HCT116 (cell line): ENCODE results near the gene UBR3. TPM values are rescaled to one million over a fixed set of nuclear protein-coding genes. Genes with fewer than 3 reads are reported as not detected.
"Not testable (repeated sequence)": the region's sequence is repeated elsewhere in the genome, so short reads cannot be mapped to it uniquely, and the experiment has no call there.

Source experiments
- ATAC-seq: fragments of 200-7000 bp; cut with Tn5 transposase; 2 replicates; pipeline ENCODE4 v1.9.1; 2020; ENCODE audit warnings: mild to moderate bottlenecking, moderate library complexity
- BruUV-seq: library from RNA; stranded (reverse); fragments of 400-500 nt; replicated peaks from 2 replicates; lab custom pipeline; 2021; lab: Mats Ljungman, UMichigan
- CTCF ChIA-PET: fragments of 300-600 bp; sonication (Branson Sonifier 250); formaldehyde crosslinking; loops from one replicate; lab custom pipeline; 2021; ENCODE audit warnings: antibody characterized with exemption; lab: Charles Lee
- POLR2A ChIA-PET: fragments of 300-600, 350-600 bp; sonication (Branson Sonifier 250); formaldehyde crosslinking; loops from one replicate; lab custom pipeline; 2021; ENCODE audit warnings: antibody characterized with exemption; lab: Charles Lee
- RAD21 ChIA-PET, 2 experiments: fragments of 300-600 bp; sonication (Branson Sonifier 250); formaldehyde crosslinking; loops; one replicate each; lab custom pipeline; 2023; ENCODE audit warnings: low total read pairs in 2 of 2; ENCODE audit not compliant: uncharacterized antibody in 2 of 2, unreplicated experiment in 2 of 2, low non-redundant PET in 1 of 2; lab: Charles Lee
- DNase-seq: peaks from one replicate; pipeline ENCODE4 v3.0.0-alpha.2; 2010; ENCODE audit warnings: low read depth, low spot score
- H2AFZ ChIP-seq: fragments of 200-600 bp; shearing (Covaris generic), sonication (generic); 2 replicates; pipeline ENCODE4 v1.6.1; 2017; ENCODE audit warnings: low read depth, mixed run types, mixed read lengths, antibody characterized with exemption, low read length; ENCODE audit not compliant: poor library complexity, severe bottlenecking
- H3K27ac ChIP-seq: 2 replicates; pipeline ENCODE4 v1.5.1; 2012; ENCODE audit warnings: low read depth, low read length
- H3K27me3 ChIP-seq: fragments of 200-600 bp; sonication (generic); 2 replicates; pipeline ENCODE4 v1.6.1; 2016; ENCODE audit warnings: mixed run types, low read length, mixed read lengths; ENCODE audit not compliant: insufficient read depth
- H3K36me3 ChIP-seq, 2 experiments: fragments of 200-500 bp in 1 of 2; fragments of 200-600 bp in 1 of 2; sonication (Bioruptor generic) in 1 of 2; sonication (generic) in 1 of 2; 2 replicates each; pipeline versions ENCODE4 v1.5.1 to v1.6.1; 2014 to 2016; ENCODE audit warnings: low read length in 2 of 2, inconsistent platforms in 1 of 2, mixed read lengths in 1 of 2, mixed run types in 1 of 2; ENCODE audit not compliant: insufficient read depth in 2 of 2, control insufficient read depth in 1 of 2
- H3K4me1 ChIP-seq, 2 experiments: fragments of 200-600 bp in 1 of 2; sonication (generic) in 1 of 2; 2 replicates each; pipeline versions ENCODE4 v1.5.1 to v1.6.1; 2012 to 2017; ENCODE audit warnings: low read length in 2 of 2, inconsistent platforms in 1 of 2, mild to moderate bottlenecking in 1 of 2, mixed read lengths in 1 of 2, mixed run types in 1 of 2, moderate library complexity in 1 of 2; ENCODE audit not compliant: insufficient read depth in 2 of 2, control insufficient read depth in 1 of 2
- H3K4me2 ChIP-seq: fragments of 200-600 bp; sonication (generic); 2 replicates; pipeline ENCODE4 v1.6.1; 2017; ENCODE audit warnings: mixed run types, low read length, mixed read lengths
- H3K4me3 ChIP-seq, 2 experiments: fragments of 200-600 bp in 1 of 2; sonication (generic) in 1 of 2; replicated peaks in 1 of 2; 2 replicates each; pipeline ENCODE4 v1.5.1; 2011 to 2016; ENCODE audit warnings: low read length in 2 of 2, control low read depth in 1 of 2, low read depth in 1 of 2, mild to moderate bottlenecking in 1 of 2, mixed read lengths in 1 of 2, mixed run types in 1 of 2
- H3K79me2 ChIP-seq: fragments of 200-600 bp; sonication (generic); 2 replicates; pipeline ENCODE4 v1.6.1; 2017; ENCODE audit warnings: mild to moderate bottlenecking, mixed run types, low read length, moderate library complexity, mixed read lengths; ENCODE audit not compliant: insufficient read depth
- H3K9ac ChIP-seq: fragments of 200-600 bp; sonication (generic); 2 replicates; pipeline ENCODE4 v1.6.1; 2016; ENCODE audit warnings: low read length, mixed read lengths
- H3K9me2 ChIP-seq: fragments of 200-600 bp; sonication (generic), shearing (Covaris generic); 2 replicates; pipeline ENCODE4 v1.6.1; 2017; ENCODE audit warnings: mixed run types, mild to moderate bottlenecking, moderate library complexity; ENCODE audit not compliant: insufficient read depth
- H3K9me3 ChIP-seq, 2 experiments: fragments of 200-500 bp in 1 of 2; fragments of 200-600 bp in 1 of 2; sonication (Bioruptor generic) in 1 of 2; sonication (generic) in 1 of 2; 2 replicates each; pipeline ENCODE4 v1.6.1; 2014 to 2017; ENCODE audit warnings: low read length in 2 of 2, mixed read lengths in 2 of 2, inconsistent platforms in 1 of 2, low read depth in 1 of 2, mild to moderate bottlenecking in 1 of 2, mixed run types in 1 of 2, moderate library complexity in 1 of 2; ENCODE audit not compliant: control insufficient read depth in 1 of 2, insufficient read depth in 1 of 2
- H4K20me1 ChIP-seq: fragments of 200-600 bp; sonication (generic), shearing (Covaris generic); 2 replicates; pipeline ENCODE4 v1.6.1; 2017; ENCODE audit warnings: mixed run types, mild to moderate bottlenecking, moderate library complexity; ENCODE audit not compliant: insufficient read depth
- ATF3 ChIP-seq: IDR thresholded peaks from 2 replicates; pipeline ENCODE4 v1.6.1; 2012
- CBX3 ChIP-seq: IDR thresholded peaks from 2 replicates; pipeline ENCODE4 v1.6.1; 2012; ENCODE audit warnings: low read depth
- EZH2 ChIP-seq: fragments of 200-600 bp; sonication (generic); IDR thresholded peaks from 2 replicates; pipeline ENCODE4 v1.6.1; 2017; ENCODE audit warnings: antibody characterized with exemption, mixed run types
- FOSL1 ChIP-seq: IDR thresholded peaks from 2 replicates; pipeline ENCODE4 v1.6.1; 2012; ENCODE audit warnings: low read depth
- JUND ChIP-seq: IDR thresholded peaks from 2 replicates; pipeline ENCODE4 v1.6.1; 2012
- RAD21 ChIP-seq: IDR thresholded peaks from 2 replicates; pipeline ENCODE4 v1.6.1; 2012; ENCODE audit warnings: low read depth, mild to moderate bottlenecking
- SIN3A ChIP-seq: IDR thresholded peaks from 2 replicates; pipeline ENCODE4 v1.6.1; 2012; ENCODE audit warnings: low read depth
- SP1 ChIP-seq: IDR thresholded peaks from 2 replicates; pipeline ENCODE4 v1.6.1; 2012; ENCODE audit warnings: low read depth
- SRF ChIP-seq: IDR thresholded peaks from 2 replicates; pipeline ENCODE4 v1.6.1; 2012; ENCODE audit warnings: low read depth
- ZNF274 ChIP-seq: fragments of 200-500 bp; sonication (Bioruptor generic); IDR thresholded peaks from 2 replicates; pipeline ENCODE4 v1.6.1; 2014; ENCODE audit warnings: mild to moderate bottlenecking, low read depth, low read length, inconsistent platforms
- intact Hi-C: fragments of 100-400 bp; cut with micrococcal nuclease; formaldehyde crosslinking; loops from 2 replicates; pipeline ENCODE4 v1.10.0; 2022
- total RNA-seq: library from RNA; stranded (reverse); gene quantifications from one replicate; pipeline ENCODE4 v1.2.1, GENCODE V29; 2021; ENCODE audit not compliant: unreplicated experiment
- TF ChIP-seq, protein P1 (sequence below): IDR thresholded peaks from 2 replicates; pipeline ENCODE4 v1.6.1; 2012

The UBR3 gene
- total RNA-seq, 1 experiment from 2014 or later: 29.5 TPM

DNA sequence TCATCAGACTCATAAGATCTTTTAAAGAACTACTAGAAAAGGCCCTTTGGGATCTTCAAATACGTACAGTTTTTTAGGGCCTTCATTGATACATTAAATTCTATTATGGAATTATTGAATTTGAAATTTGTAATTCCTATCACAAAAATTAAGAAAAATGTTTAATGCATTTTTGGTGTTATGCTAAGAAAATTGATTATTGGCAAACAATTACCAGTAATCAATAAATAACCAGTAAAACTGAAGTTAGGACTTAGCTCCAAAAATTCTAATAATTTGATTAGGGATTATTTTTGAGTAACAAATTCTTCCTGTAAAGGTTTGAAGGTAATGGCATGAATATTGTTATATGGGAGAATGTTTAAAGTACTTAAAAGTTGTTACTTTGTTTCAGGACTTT lies 119.3 kb downstream of the UBR3 start:
- TF ChIP-seq SIN3A: no peak
- TF ChIP-seq EZH2: no peak
- no peak for TF ChIP-seq SP1
- H3K36me3 ChIP-seq: 0 out of 4 replicates have a peak, but pooled peaks cover 0 to 2% of the 10 kb centered on the region in 2 experiments
- no peak overlapping the region for H3K9ac ChIP-seq
- no peaks in the 10 kb centered on the region for H4K20me1 ChIP-seq
- ChIA-PET POLR2A (no interaction called here), RAD21 (no interaction called here), CTCF (no interaction called here)
- no peak overlapping the region for H2AFZ ChIP-seq
- H3K27ac ChIP-seq: no peak overlapping the region
- H3K4me2 ChIP-seq: no peak overlapping the region
- no peaks in the 10 kb centered on the region for H3K79me2 ChIP-seq
- no peak overlapping the region for H3K4me3 ChIP-seq
- H3K4me1 ChIP-seq: no peaks in the 10 kb centered on the region
- ATAC-seq (no peak), DNase-seq (no peak)
- no peaks in the 10 kb centered on the region for H3K9me3 ChIP-seq
- intact Hi-C loops: no loop called here
- H3K27me3 ChIP-seq: no peaks in the 10 kb centered on the region
- BruUV-seq: no TSS peak
- H3K9me2 ChIP-seq: no peaks in the 10 kb centered on the region

DNA sequence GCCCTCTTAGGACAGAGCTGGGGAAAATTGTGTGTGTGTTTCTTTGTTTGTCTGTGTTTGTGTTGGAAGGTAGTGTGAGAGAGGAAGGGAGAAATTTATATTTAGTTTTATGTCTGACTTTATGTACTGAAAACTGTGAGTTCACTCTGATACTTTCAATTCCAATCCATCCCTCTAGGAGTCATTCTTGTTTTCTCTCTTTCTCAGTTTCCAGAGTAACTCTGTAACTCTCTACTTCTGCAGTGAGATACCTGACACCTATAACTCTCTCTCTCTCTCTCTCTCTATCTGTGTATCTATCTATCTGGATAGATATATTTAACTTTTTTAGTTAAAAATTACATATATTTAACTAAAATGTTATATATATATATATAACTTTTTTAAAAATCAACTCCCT lies 128.7 kb downstream of the UBR3 start:
- H3K9ac ChIP-seq: no peak overlapping the region
- no peaks in the 10 kb centered on the region for H4K20me1 ChIP-seq
- POLR2A ChIA-PET: no interaction called here
- no peak for ATAC-seq
- TF ChIP-seq CBX3 (no peak), JUND (no peak), EZH2 (no peak), RAD21 (no peak), SRF (no peak), FOSL1 (no peak), SIN3A (no peak), ATF3 (no peak), SP1 (no peak), ZNF274 (no peak)
- TF ChIP-seq, protein P1, sequence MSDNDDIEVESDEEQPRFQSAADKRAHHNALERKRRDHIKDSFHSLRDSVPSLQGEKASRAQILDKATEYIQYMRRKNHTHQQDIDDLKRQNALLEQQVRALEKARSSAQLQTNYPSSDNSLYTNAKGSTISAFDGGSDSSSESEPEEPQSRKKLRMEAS: no peak
- TF ChIP-seq, all 23 proteins: peak for 0
- DNase-seq: no peak
- Histone ChIP-seq H3K27ac (no peak overlapping the region), H3K36me3 (no peaks in the 10 kb centered on the region), H2AFZ (no peak overlapping the region), H3K9me3 (no peaks in the 10 kb centered on the region), H3K27me3 (no peaks in the 10 kb centered on the region), H3K4me3 (no peak overlapping the region), H3K79me2 (no peaks in the 10 kb centered on the region), H3K4me2 (no peak overlapping the region), H3K4me1 (no peaks in the 10 kb centered on the region), H3K9me2 (no peaks in the 10 kb centered on the region)
- CTCF ChIA-PET: interaction anchor here (1.3 kb wide), 1 partner anchor 13 kb away, joined by 5 read pairs; no protein-coding TSS in a partner anchor
- RAD21 ChIA-PET: no interaction called here
- BruUV-seq: no TSS peak
- intact Hi-C loops: no loop called here

GRCh38 chr2:169957219-169957618 lies 130.0 kb downstream of the UBR3 start:
- H3K9ac ChIP-seq, DNase-seq, H3K79me2 ChIP-seq, H3K9me3 ChIP-seq, H3K9me2 ChIP-seq, POLR2A ChIA-PET, H3K4me2 ChIP-seq, H3K27ac ChIP-seq, H4K20me1 ChIP-seq, H3K4me3 ChIP-seq, CTCF ChIA-PET, intact Hi-C loops, H2AFZ ChIP-seq, ATAC-seq, H3K4me1 ChIP-seq, H3K27me3 ChIP-seq, H3K36me3 ChIP-seq, BruUV-seq, RAD21 ChIA-PET: not testable (repeated sequence)
